ENCODE measurements around the gene CCSAP. TPM values are rescaled to one million over a fixed set of nuclear protein-coding genes. Genes with fewer than 3 reads are reported as not detected.

The CCSAP gene
- total RNA-seq, 1 experiment from 2014 or later = 9.5 TPM

- Histone ChIP-seq H3K4me3 (ENCODE audit: low read length) (no peak overlapping the region), H3K9me3 (ENCODE audit: low read length) (no peaks in the 10 kb centered on the region), H3K27ac (ENCODE audit: low read length) (no peak overlapping the region), H2AFZ (ENCODE audit: low read length) (no peak overlapping the region), H3K9me2 (replicated peaks; ENCODE audit: low read length) (no peaks in the 10 kb centered on the region), H3K79me2 (ENCODE audit: low read length) (peaks cover 82% of the 10 kb centered on the region), H3K36me3 (ENCODE audit: low read depth, low read length) (no peaks in the 10 kb centered on the region), H3K9ac (ENCODE audit: low read length) (no peak overlapping the region), H3F3A (ENCODE audit: low read length, unreplicated experiment) (peaks cover 13% of the 10 kb centered on the region), H3K4me2 (ENCODE audit: low read length) (no peak overlapping the region), H4K20me1 (ENCODE audit: low read length) (peaks cover 11% of the 10 kb centered on the region), H3K4me1 (ENCODE audit: insufficient read depth, low read length) (peaks cover 42% of the 10 kb centered on the region), H3K27me3 (ENCODE audit: low read length) (no peaks in the 10 kb centered on the region)
- intact Hi-C loops (cut with micrococcal nuclease) = no loop called here
- BruUV-seq (replicated peaks) = no TSS peak
- DNase-seq = no peak
- ChIA-PET CTCF (no interaction called here), POLR2A (ENCODE audit: unreplicated experiment) (no interaction called here)
- ATAC-seq = no peak
- TF ChIP-seq CTCF (conservative IDR thresholded peaks at IDR 0.05; ENCODE audit: low read depth, low read length) (no peak), EZH2phosphoT487 (IDR thresholded peaks at IDR 0.05; ENCODE audit: borderline replicate concordance, low read length) (no peak), EZH2 (IDR thresholded peaks at IDR 0.05; ENCODE audit: low read length, unreplicated experiment) (no peak)
Measured at GRCh38 chr1:229278120-229278741, 64.6 kb downstream of the CCSAP start.

GRCh38 chr1:229275005-229275404 lies 67.8 kb downstream of the CCSAP start:
- BruUV-seq (replicated peaks) = no TSS peak
- Histone ChIP-seq H3K36me3 (ENCODE audit: low read depth, low read length) (no peaks in the 10 kb centered on the region), H3K4me2 (ENCODE audit: low read length) (no peak overlapping the region)

More at GRCh38 chr1:229275005-229275404, 67.8 kb downstream of the CCSAP start:
- no peaks in the 10 kb centered on the region for H3K9me3 ChIP-seq (ENCODE audit: low read length)
- H4K20me1 ChIP-seq (ENCODE audit: low read length) = peaks cover 12% of the 10 kb centered on the region; the same call in 1 of the 2 replicates
- intact Hi-C loops (cut with micrococcal nuclease) = no loop called here
- ChIA-PET POLR2A (ENCODE audit: unreplicated experiment) (no interaction called here), CTCF (no interaction called here)
- no peaks in the 10 kb centered on the region for H3K27me3 ChIP-seq (ENCODE audit: low read length)
- peaks cover 36% of the 10 kb centered on the region for H3K4me1 ChIP-seq (ENCODE audit: insufficient read depth, low read length)
- DNase-seq (no peak), ATAC-seq (no peak)
- H3K9me2 ChIP-seq (replicated peaks; ENCODE audit: low read length) = no peaks in the 10 kb centered on the region
- TF ChIP-seq CTCF (conservative IDR thresholded peaks at IDR 0.05; ENCODE audit: low read depth, low read length) = no peak
- TF ChIP-seq EZH2 (IDR thresholded peaks at IDR 0.05; ENCODE audit: low read length, unreplicated experiment) = no peak
- no peak for TF ChIP-seq EZH2phosphoT487 (IDR thresholded peaks at IDR 0.05; ENCODE audit: borderline replicate concordance, low read length)
- no peak overlapping the region for H3K27ac ChIP-seq (ENCODE audit: low read length)
- peaks cover 5% of the 10 kb centered on the region for H3F3A ChIP-seq (ENCODE audit: low read length, unreplicated experiment)
- no peak overlapping the region for H3K9ac ChIP-seq (ENCODE audit: low read length)
- H3K4me3 ChIP-seq (ENCODE audit: low read length) = no peak overlapping the region
- no peak overlapping the region for H2AFZ ChIP-seq (ENCODE audit: low read length)
- peaks cover 81% of the 10 kb centered on the region for H3K79me2 ChIP-seq (ENCODE audit: low read length)
